Tibial nerve (tissue), 3 donors: ENCODE measurements around the gene FGF5.

Experiments
- CTCF ChIP-seq, 5 experiments: fragments of 200-600 bp in 3 of 5; fragments of 450-650 bp in 2 of 5; sonication (generic) in 3 of 5; IDR thresholded peaks; one replicate each; pipeline ENCODE4 v1.5.1; 2016 to 2019; ENCODE audit warnings: antibody characterized with exemption in 5 of 5, mild to moderate bottlenecking in 3 of 5, moderate library complexity in 2 of 5
- POLR2A ChIP-seq, 2 donors: fragments of 450-650 bp; IDR thresholded peaks; one replicate each; pipeline ENCODE4 v1.6.1; 2017; ENCODE audit warnings: antibody characterized with exemption in 2 of 2, mild to moderate bottlenecking in 2 of 2, moderate library complexity in 2 of 2

DNA sequence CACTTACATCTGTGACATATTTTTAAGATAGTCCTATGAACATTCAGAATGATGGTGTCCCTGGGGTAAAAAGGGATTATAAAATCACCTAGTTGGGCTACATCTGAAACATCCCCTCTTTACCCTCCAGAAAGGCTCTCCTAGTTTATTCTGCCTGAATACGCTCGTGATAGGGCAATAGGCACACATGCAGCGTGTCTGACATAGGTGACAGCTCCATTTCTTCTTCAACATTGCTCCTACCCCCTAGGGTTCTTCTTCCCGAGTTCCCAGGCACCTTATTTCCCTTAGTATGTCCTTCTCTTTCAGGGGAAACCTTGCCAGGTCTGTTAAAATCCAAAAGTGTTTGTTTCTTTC lies 42.0 kb downstream of the FGF5 start:
- TF ChIP-seq CTCF (IDR thresholded peaks at IDR 0.05) (no peak), POLR2A (IDR thresholded peaks at IDR 0.05) (no peak)
